Superior temporal gyrus (tissue), 1 donor: ENCODE data around the gene TMEM131.
"Not testable (repeated sequence)": the region's sequence is repeated elsewhere in the genome, so short reads cannot be mapped to it uniquely, and the experiment has no call there.

Experiments
- DNase-seq: peaks from one replicate; pipeline ENCODE4 v3.0.0-alpha.2; 2016; ENCODE audit errors: extremely low spot score

The TMEM131 gene

GRCh38 chr2:97723156-97724072 lies 272.3 kb downstream of the TMEM131 start:
- no peak for DNase-seq

DNA sequence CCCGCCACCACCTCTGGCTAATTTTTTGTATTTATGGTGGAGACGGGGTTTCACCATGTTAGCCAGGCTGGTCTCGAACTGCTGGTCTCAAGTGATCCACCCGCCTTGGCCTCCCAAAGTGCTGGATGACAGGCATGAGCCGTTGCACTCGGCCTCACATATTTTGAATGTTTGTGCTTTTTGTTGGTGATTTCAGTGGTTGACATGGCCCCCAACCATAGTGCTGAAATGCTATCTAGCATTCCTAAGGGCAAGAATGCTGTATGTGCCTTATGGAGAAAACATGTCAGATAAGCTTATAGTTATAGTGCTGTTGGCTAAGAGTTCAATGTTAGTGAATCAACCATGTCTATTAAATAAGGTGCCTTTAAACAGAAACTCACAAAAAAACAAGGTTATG lies 273.5 kb downstream of the TMEM131 start:
- DNase-seq: no peak

DNA sequence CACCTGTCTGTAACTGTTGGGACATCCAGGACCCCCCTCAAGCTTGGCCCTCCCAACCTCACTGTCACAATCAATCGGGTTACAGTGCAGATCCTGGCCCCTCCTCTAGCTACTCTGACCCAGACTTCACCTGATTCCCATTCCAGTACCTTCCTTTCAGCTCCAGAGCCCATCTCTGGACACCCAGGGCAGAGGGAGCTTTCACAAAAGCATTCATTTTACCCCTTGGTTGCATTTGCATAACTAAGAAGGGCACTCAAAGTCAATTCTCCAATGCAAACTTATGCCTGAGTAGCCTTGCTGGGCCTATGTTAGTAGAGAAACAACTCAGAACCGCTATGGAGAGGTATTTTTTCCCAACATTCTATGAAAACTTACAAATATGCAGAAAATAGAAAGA lies 275.0 kb downstream of the TMEM131 start:
- no peak for DNase-seq

DNA sequence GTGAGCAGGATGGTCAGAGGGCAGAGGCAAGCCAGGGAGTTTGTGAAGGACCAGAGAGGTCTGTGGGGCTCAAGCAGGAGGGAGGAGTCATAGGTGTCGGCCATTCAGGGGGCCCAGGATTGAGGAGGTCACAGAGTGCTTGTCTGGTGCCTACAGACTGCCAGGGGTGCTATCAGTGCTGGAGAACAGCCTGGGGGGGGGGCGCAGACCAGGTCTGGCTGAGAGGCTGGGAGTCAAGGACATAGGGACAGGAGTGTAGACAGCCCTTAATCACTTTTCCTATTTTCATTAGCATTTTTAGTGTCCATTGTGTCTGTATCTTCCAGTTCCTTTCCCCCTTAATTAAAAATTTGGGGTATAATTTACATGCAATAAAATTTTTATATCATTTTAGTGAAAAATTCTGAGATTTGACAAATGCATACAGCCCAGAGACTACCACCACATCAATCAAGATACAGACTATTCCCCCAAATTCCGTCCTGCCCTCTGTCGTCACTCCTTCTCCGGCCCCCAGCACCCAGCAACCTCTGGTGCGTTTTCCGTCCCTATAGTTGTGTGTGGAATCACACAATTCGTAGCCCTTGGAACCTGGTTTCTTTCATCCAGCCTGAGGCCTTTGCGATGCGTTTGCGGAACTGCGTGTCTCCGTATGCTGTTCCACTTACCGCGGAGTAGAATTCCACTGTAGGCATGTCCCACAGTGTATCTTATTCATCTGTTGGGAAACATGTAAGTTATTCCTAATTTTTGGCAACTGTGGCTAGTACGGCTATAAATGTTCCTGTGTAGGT lies 276.2 kb downstream of the TMEM131 start:
- DNase-seq: no peak

DNA sequence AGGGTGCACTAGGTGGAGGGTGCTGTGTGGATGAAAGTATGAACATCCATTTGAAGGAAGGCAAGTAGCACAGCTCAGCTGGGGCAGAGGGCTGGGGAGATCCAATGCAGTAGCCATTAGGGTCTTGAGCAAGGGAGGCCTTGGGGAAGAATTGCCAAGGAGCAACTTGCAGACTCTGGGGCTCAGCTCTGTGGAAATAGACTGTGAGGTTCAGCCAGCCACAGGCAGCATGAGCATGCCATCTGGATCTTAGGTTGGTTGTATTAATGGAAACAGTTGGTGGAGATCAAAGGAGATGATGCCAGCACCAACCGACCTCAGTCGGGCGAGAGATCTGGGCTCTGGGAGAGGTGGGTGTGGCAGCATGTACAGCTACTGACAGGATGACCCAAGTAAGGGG lies 276.8 kb downstream of the TMEM131 start:
- DNase-seq: no peak

DNA sequence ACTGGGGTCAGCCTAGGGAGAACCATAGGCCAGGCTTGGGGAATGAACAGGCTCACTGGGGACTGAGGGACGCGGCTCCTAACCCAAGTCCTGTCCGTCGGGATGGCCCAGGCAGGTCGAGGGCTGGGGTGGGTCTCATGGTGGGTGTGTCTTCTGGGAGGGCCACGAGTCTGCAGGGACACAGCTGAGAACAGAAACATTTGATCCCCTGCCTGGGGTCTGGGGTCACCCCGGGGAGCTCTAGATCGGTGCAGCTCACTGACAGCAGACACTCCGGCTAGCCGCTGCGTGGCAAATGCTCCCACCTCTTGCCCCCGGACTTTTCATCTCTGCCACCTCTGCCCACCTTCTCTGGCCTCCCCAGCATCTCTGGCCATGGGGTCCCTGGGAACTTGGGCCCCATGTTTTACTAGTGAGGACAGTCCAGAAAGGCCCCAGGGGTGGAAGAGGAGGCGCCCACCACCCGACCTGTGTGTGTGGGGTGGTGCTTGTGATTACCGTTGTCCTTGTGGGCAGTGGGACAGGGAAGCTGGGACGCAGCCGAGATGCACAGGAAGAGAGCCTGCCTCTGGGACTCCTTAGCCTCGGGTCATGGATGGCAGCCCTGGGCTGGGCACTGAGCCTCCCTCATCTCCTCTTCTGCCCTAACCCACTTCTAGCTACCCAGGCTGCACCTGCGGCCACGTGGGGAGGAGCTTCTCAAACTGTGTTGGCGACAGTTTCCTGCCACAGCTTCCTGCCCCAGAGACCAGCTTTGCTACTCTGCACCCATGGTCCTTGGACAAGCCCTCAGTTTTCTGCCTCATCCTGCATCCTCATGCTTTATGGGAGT lies 277.5 kb downstream of the TMEM131 start:
- no peak for DNase-seq

GRCh38 chr2:97717613-97717995 lies 278.1 kb downstream of the TMEM131 start:
- DNase-seq: no peak

DNA sequence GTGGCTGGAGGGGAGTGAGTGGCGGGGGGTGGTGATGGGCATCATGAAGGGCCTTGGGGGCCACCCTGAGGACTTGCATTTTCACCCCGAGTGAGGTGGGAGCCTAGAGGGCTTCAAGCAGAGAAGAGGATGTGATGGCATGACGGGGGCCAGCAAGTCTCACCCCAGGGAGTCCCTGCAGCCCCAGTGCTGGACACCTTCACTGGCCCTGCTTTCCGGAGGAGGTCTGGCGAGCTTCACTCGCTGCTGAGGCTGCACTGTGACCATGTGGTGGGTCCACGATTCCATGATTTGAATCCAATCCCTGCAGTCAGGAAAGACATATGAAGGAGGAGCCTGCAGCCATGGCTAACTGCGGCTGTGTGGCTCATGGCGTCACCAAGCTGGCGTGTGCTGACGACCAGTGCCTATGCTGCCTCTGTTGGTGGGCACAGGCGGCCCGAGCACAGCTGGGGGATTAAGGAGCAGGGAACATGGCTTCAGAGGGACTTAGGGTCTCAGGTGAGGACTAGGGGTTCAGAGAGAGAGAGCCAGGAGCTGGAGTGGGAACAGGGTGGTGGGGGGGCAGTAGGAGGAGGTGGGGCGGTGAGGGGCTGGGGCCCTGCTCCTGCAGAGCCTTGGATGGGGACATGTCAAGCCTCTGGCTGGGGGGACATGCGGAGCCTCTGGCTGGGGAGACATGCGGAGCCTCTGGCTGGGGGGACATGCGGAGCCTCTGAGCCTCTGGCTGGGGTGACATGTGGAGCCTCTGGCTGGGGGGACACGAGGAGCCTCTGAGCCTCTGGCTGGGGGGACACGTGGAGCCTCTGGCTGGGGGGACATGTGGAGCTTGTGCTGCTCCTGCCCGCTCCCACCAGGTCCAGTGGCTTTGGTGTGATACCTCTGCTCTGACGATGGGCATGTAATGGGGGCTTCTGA lies 278.8 kb downstream of the TMEM131 start:
- DNase-seq: no peak

DNA sequence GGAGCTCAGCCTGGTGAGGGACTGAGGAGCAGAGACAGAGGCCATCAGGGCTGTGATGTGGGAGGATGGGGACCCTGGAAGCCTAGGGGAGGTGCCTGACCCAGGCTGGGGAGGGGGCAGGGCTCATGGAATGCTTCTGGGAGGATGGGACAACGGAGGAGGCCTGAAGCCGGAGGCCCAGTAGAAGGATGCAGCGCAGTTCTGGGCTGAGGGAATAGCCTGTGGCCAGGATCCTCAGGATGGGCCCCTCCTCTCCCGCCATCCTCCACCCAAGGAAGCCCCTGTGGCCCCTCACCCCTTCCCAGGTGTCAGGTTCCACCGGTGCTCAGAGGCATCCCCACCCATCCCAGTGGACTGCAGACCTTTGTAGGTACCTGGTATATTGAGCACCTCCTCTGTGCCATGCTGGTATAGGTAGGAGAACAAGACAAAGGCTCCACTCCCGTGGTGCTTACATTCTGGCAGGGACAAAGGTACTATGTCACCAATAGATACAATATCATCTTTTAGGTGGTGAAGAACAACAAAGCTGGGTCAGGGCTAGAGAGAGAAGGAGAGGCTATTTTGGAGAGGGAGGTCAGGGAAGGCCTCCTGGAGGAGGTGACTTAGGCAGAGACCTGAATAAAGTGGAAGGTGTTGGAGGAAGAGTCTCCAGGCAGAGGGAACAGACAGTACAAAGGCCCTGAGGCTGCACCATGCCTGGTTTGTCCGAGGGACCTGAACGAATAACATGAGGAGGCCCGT lies 279.6 kb downstream of the TMEM131 start:
- no peak for DNase-seq

DNA sequence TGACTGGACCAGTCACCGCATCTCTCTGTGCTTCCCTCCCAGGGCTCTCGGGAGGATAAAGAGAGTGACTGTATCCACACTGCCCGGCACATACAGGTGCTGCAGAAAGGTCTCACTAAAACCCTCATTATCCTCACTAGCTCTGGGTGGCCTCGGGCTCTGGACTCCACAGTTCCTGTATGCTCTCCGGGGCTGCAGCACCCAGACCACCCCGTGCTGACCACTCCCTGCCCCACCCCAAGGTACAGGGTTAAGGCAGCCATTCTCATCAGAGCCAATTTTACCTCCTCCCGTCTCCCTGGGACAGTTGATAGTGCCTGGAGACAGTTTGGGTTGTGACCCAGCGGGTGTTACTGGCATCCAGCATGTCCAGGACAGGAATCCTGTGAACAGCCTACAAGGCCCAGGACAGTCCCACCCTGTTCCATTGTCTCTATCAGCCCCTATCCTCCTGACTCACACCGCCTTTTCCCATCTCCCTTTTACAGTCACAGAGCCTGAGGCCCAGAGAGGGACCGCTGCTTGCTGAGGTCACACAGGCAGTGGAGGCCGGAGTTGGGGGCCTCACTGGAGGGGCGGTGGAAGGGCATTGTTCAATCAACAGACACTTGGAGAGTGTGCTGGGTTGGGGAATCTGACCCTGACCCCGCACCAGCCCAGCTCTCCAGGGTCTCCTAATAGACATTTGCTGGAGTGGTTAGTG lies 280.6 kb downstream of the TMEM131 start:
- no peak for DNase-seq

DNA sequence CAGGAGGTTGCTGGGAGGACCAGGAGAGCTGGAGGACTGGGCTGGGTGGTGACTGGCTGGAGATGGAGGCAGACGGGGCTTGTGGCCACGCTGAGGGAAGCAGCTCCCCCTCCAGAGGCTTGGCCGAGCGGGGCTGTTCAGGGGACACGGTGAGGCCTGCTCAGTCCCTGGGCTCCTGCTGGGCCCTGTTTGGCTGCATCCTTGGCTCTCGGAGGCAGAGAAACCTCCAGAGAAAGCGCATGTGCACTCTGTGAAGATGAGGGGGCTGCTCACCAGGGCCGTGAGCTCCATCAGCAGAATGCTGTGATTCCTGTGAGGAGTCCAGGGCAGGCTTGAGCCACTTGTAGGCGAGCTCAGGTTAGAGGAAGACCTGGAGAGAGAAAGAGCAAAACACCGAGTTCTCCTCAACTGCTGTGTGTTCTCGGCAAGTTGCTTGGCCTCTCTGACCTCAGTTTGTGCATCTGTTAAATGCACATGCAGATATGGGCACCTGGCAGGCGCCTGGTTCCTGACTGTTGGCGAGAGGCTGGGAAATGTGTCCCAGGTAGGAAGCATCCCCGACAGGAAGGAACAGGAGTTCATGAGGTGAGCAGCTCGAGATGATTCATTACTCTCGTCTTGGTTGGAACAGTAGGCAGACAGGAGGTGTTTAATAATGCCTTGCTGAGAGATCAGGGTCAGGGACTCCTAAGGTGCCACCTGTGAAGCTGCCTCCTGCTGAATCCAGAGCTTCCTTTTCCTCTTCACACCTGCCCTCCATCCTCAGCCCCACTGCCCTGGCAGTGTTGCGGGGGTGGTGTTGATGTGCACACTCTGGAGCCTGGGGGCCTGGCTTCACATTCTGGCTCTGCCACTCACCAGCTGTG lies 281.4 kb downstream of the TMEM131 start:
- no peak for DNase-seq

DNA sequence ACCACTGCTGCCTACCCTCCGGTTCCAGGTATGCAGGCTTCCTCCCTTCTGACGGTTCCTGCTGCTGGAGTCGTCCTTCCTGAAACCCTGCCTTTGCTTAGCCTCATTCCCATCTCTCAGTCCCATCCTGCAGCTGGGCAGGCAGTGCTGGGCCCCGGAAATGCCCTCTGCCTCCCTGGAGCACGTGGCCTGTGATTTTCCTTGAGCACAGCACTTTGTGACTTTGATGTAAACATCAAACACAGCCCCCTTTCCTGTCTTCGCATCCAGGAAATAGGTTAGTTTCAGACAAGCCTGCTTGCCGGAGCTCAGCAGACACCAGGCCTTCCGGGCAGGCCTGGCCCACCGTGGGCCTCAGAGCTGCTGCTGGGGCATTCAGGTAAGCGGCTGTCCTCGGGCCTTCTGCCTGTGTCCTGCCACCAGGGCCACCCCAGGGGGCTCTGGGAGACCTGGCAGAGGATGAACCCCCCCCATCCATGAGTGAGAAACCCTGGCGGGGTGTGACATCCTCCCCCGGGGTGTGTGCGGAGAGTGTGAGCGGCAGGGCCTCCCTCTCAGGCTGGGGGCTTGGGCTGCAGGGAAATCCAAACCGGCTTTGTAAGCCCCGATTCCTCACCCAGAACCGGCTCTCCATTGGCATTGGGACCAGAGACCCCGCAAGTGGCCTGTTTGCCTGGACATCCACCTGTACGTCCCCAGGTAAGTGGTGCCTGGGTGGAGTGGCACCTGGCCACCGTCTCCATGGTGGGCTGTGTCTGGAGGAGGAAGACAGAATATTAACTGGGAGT lies 282.3 kb downstream of the TMEM131 start, which contains the start of gene ZAP70:
Gene ZAP70, plus strand, starts transcription at position 281 of the 788 bp plus-strand sequence. CDS start 10,461 bp downstream, outside the sequence.
- DNase-seq: no peak

- no peak for DNase-seq
These were observed 283.0 kb downstream of the TMEM131 start for GRCh38 chr2:97712693-97713295.

GRCh38 chr2:97712175-97712574 lies 283.6 kb downstream of the TMEM131 start:
- DNase-seq: not testable (repeated sequence)

DNA sequence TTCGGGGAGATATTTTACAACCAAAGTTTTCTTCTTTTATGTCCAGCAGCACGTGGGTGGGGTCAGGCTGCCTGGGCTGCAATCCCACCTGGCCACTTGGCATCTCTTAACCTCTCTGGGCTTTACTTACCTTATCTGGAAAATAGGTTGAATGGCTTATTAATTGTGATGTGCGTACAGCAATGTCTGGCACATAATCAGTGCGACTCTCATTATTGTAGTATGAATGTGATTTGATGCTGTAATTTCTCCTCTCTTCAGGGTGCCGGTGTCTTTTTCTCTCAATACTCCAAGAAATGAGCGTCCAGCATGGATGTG lies 284.4 kb downstream of the TMEM131 start:
- no peak for DNase-seq

DNA sequence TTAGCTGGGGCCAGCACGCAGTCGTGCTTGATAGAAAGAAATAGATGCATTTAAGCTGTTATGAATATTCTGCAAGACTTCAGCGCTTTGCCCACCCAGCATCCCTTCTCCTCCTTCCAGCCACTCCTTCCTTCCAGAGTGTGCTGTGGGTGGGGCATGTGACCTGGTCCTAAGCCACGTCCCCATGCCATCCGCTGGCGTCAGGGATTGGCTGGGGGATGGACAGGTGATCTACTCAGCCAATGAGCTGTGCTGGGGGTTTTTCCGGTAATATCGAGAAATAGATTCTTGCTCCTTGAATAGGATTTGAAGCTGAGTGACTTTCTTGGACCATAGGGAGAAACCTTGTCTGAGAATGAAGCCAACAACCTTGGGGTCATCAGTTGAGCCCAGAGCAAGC lies 287.1 kb downstream of the TMEM131 start:
- no peak for DNase-seq

DNA sequence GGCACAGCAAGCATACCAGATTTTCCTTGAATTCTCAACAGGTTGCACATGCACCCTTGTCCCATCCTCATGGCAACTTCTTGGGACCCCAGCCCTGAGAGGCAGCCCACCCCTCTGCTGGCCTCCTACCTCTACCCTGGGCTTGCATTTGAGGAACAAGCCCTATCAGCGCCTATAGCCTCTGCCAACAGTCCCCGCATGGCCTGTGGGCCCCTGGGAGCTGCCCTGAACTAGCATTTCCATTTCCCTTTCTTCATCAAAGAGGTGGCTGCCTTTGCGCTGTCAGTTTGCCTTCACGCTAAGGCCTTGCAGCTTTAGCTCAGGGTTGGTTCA lies 287.7 kb downstream of the TMEM131 start:
- DNase-seq: no peak
